Measurements from ENCODE around the gene TXNRD2. TPM values are rescaled to one million over a fixed set of nuclear protein-coding genes. Genes with fewer than 3 reads are reported as not detected.

TXNRD2 gene
- total and polyA plus RNA-seq, 10 of the 15 experiments (the other 5 are each of a cell fraction or from before 2014, with no cell fraction given) = 1.6 to 26.0 (median 13.9) TPM

DNA sequence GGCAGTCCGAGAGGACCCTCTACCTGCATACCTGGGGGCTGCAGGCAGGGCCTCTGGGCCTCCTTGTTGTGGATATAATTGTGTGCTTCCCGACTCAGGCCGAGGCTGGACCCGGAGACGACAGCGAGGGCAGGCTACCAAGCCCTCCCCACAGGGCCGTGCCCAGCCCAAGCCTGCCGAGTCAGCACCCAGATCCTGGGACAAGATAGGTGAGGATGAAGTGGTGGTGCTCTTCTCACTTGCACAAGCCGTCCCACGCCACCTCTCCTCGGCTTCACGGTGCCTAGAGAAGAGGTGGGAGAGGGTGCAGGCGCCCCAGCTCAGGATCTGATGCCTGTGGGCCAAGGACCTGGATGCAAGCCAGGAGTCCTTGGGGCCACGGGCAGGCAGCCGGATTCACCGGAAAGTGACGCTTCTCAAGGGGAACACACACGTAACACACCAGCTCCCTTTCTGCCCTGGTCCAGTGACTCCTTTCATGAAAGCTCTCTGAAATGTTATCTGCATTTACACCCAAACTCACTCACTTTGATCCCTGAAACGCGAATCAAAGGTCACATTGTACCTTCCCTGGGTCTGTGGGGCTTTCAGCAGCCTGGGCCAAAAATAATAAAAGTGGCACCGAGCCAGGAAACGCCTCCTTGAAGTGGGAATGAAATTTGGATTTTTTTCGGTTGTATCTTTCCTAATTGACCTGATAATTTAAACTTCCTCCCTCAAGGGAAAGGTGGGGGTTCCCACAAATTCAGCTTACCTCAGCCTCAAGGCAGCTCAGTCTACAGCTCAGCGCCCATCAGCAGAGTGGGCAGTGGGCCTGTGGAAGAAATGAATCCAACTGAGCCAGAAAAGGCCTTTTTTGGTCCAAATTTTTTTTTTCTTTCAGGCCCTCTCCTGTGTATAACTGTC is 85.9 kb downstream of the TXNRD2 start (continued):
- TF ChIP-seq EP300 (IDR thresholded peaks at IDR 0.05; ENCODE audit: borderline replicate concordance in 1 of 2, control insufficient read depth in 1 of 2, low read depth in 2 of 2, low read length in 2 of 2) (peak in 1 of 2 experiments; percentile 12; a peak in 1 of 4 replicates), FOXM1 (IDR thresholded peaks at IDR 0.05; ENCODE audit: low read depth, low read length) (no peak), SMARCA5 (IDR thresholded peaks at IDR 0.05) (no peak), POLR2AphosphoS2 (IDR thresholded peaks at IDR 0.05; ENCODE audit: low read depth, low read length) (no peak), SIN3A (IDR thresholded peaks at IDR 0.05; ENCODE audit: low read depth, low read length) (no peak; the same call in 1 of the 2 replicates), JUND (IDR thresholded peaks at IDR 0.05; ENCODE audit: low read depth, low read length) (no peak), LARP7 (IDR thresholded peaks at IDR 0.05) (no peak), PAX5 (IDR thresholded peaks at IDR 0.05; ENCODE audit: borderline replicate concordance, low read depth, low read length) (peak; percentile 65; the same call in 1 of the 2 replicates), MTA3 (IDR thresholded peaks at IDR 0.05; ENCODE audit: borderline replicate concordance, low read length) (no peak), DPF2 (IDR thresholded peaks at IDR 0.05) (no peak), CREM (IDR thresholded peaks at IDR 0.05; ENCODE audit: low read depth) (peak; percentile 65), CREB1 (IDR thresholded peaks at IDR 0.05; ENCODE audit: low read depth) (peak; percentile 70; the same call in 1 of the 2 replicates), MEF2A (IDR thresholded peaks at IDR 0.05; ENCODE audit: insufficient read depth, low read depth, low read length) (no peak)
- TF ChIP-seq, protein P1, sequence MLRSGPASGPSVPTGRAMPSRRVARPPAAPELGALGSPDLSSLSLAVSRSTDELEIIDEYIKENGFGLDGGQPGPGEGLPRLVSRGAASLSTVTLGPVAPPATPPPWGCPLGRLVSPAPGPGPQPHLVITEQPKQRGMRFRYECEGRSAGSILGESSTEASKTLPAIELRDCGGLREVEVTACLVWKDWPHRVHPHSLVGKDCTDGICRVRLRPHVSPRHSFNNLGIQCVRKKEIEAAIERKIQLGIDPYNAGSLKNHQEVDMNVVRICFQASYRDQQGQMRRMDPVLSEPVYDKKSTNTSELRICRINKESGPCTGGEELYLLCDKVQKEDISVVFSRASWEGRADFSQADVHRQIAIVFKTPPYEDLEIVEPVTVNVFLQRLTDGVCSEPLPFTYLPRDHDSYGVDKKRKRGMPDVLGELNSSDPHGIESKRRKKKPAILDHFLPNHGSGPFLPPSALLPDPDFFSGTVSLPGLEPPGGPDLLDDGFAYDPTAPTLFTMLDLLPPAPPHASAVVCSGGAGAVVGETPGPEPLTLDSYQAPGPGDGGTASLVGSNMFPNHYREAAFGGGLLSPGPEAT (IDR thresholded peaks at IDR 0.05; ENCODE audit: low read depth) = peak; percentile 60; the same call in 1 of the 2 replicates
- TF ChIP-seq, protein P2, sequence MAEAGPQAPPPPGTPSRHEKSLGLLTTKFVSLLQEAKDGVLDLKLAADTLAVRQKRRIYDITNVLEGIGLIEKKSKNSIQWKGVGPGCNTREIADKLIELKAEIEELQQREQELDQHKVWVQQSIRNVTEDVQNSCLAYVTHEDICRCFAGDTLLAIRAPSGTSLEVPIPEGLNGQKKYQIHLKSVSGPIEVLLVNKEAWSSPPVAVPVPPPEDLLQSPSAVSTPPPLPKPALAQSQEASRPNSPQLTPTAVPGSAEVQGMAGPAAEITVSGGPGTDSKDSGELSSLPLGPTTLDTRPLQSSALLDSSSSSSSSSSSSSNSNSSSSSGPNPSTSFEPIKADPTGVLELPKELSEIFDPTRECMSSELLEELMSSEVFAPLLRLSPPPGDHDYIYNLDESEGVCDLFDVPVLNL (IDR thresholded peaks at IDR 0.05; ENCODE audit: low read depth, low read length) = no peak
